ENCODE data around the gene BCL2L2.

The BCL2L2 gene

GRCh38 chr14:23351681-23352505 lies 45.3 kb downstream of the BCL2L2 start:
- TF ChIP-seq CTCF (IDR thresholded peaks at IDR 0.05; ENCODE audit: low read depth, low read length): peak; percentile 26
- no peak for DNase-seq (ENCODE audit: low read depth, low spot score)
- H3K4me3 ChIP-seq (ENCODE audit: low read depth, low read length): peak overlapping the region; percentile 67
- in situ Hi-C loops (cut with HindIII; ENCODE audit: low sequenced_read_pairs): no loop called here

- TF ChIP-seq CTCF (IDR thresholded peaks at IDR 0.05; ENCODE audit: low read depth, low read length): peak; percentile 7
- DNase-seq (ENCODE audit: low read depth, low spot score): peak; percentile 90
- peak within 1 kb of the TSS; percentile 67 for H3K4me3 ChIP-seq (ENCODE audit: low read depth, low read length)
- in situ Hi-C loops (cut with HindIII; ENCODE audit: low sequenced_read_pairs): no loop called here
Observed at GRCh38 chr14:23352506-23353432, 46.1 kb downstream of the BCL2L2 start, which contains the start of gene SLC22A17. TSS of gene SLC22A17 (minus strand) at chr14:23352887.

GRCh38 chr14:23353433-23353780 lies 46.8 kb downstream of the BCL2L2 start:
- no peak for TF ChIP-seq CTCF (IDR thresholded peaks at IDR 0.05; ENCODE audit: low read depth, low read length)
- DNase-seq (ENCODE audit: low read depth, low spot score): no peak
- in situ Hi-C loops (cut with HindIII; ENCODE audit: low sequenced_read_pairs): no loop called here
- H3K4me3 ChIP-seq (ENCODE audit: low read depth, low read length): no peak overlapping the region

GRCh38 chr14:23354990-23355389 lies 48.4 kb downstream of the BCL2L2 start:
- in situ Hi-C loops (cut with HindIII; ENCODE audit: low sequenced_read_pairs): no loop called here

GRCh38 chr14:23355871-23356435 lies 49.3 kb downstream of the BCL2L2 start:
- no peak for DNase-seq (ENCODE audit: low read depth, low spot score)
- TF ChIP-seq CTCF (IDR thresholded peaks at IDR 0.05; ENCODE audit: low read depth, low read length): no peak
- H3K4me3 ChIP-seq (ENCODE audit: low read depth, low read length): no peak overlapping the region
- in situ Hi-C loops (cut with HindIII; ENCODE audit: low sequenced_read_pairs): no loop called here

More at GRCh38 chr14:23354990-23355389, 48.4 kb downstream of the BCL2L2 start:
- TF ChIP-seq CTCF (IDR thresholded peaks at IDR 0.05; ENCODE audit: low read depth, low read length): no peak
- no peak for DNase-seq (ENCODE audit: low read depth, low spot score)
- no peak overlapping the region for H3K4me3 ChIP-seq (ENCODE audit: low read depth, low read length)

GRCh38 chr14:23356662-23357061 lies 50.0 kb downstream of the BCL2L2 start:
- TF ChIP-seq CTCF (IDR thresholded peaks at IDR 0.05; ENCODE audit: low read depth, low read length): no peak

More at GRCh38 chr14:23356662-23357061, 50.0 kb downstream of the BCL2L2 start:
- in situ Hi-C loops (cut with HindIII; ENCODE audit: low sequenced_read_pairs): no loop called here
- no peak for DNase-seq (ENCODE audit: low read depth, low spot score)
- H3K4me3 ChIP-seq (ENCODE audit: low read depth, low read length): no peak overlapping the region
